Retinal pigment epithelial cell (primary cell): Measurements from ENCODE around the gene ARHGAP26.

Source experiments
- DNase-seq: peaks from one replicate; pipeline ENCODE4 v3.0.0-alpha.2; 2010; ENCODE audit warnings: low read depth
- H3K4me3 ChIP-seq: 2 replicates; pipeline ENCODE4 v1.5.1; 2011; ENCODE audit warnings: mild to moderate bottlenecking, low read length, control low read depth, moderate library complexity
- CTCF ChIP-seq: conservative IDR thresholded peaks from 2 replicates; pipeline ENCODE4 v1.5.1; 2011; ENCODE audit warnings: low read depth, low read length, control low read depth, inconsistent platforms

ARHGAP26 gene

GRCh38 chr5:142725231-142726187, 44.7 kb upstream of the ARHGAP26 start:
- no peak for DNase-seq
- TF ChIP-seq CTCF = no peak
- H3K4me3 ChIP-seq = no peak overlapping the region

GRCh38 chr5:142726188-142726731, 43.9 kb upstream of the ARHGAP26 start:
- no peak for TF ChIP-seq CTCF
- DNase-seq = no peak
- no peak overlapping the region for H3K4me3 ChIP-seq

- no peak for TF ChIP-seq CTCF
- no peak for DNase-seq
- H3K4me3 ChIP-seq = no peak overlapping the region
Measured at GRCh38 chr5:142727735-142728047, 42.5 kb upstream of the ARHGAP26 start.

- TF ChIP-seq CTCF = no peak
- no peak for DNase-seq
- no peak overlapping the region for H3K4me3 ChIP-seq
Measured at GRCh38 chr5:142735323-142736246, 34.6 kb upstream of the ARHGAP26 start.

GRCh38 chr5:142736247-142736632, 33.9 kb upstream of the ARHGAP26 start:
- no peak overlapping the region for H3K4me3 ChIP-seq
- DNase-seq = no peak
- no peak for TF ChIP-seq CTCF

- TF ChIP-seq CTCF = no peak
- H3K4me3 ChIP-seq = no peak overlapping the region
- no peak for DNase-seq
Measured at GRCh38 chr5:142737179-142737578, 33.0 kb upstream of the ARHGAP26 start.
